ENCODE data around the gene SCTR. TPM values are rescaled to one million over a fixed set of nuclear protein-coding genes. Genes with fewer than 3 reads are reported as not detected.

SCTR gene
- total and polyA plus RNA-seq, 3 donors from 2014 or later: 1.1 to 6.6 (median 2.0) TPM

DNA sequence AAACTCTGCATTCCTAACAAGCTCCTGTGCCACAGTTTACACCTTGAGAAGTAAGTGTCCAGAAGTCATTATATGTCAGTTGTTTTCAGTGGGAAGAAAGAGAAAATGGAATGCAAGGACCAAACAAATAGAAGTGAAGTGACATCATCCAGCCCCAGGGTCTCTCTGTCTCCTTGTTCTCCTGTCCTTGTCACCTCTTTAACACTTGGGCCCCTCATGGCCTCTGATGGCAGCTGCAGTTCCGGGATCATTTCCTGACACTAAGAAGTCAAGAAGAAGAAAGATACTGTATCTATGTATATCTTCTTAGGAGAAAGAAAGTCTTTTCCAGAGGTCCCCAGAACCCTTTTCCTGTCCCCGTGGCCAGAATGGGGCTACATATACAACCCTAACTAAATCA, 17.2 kb upstream of the SCTR start:
- 72 to 86% methylated on average over 2 of the region's 2 CpGs for WGBS, 2 donors
- TF ChIP-seq, protein P1, sequence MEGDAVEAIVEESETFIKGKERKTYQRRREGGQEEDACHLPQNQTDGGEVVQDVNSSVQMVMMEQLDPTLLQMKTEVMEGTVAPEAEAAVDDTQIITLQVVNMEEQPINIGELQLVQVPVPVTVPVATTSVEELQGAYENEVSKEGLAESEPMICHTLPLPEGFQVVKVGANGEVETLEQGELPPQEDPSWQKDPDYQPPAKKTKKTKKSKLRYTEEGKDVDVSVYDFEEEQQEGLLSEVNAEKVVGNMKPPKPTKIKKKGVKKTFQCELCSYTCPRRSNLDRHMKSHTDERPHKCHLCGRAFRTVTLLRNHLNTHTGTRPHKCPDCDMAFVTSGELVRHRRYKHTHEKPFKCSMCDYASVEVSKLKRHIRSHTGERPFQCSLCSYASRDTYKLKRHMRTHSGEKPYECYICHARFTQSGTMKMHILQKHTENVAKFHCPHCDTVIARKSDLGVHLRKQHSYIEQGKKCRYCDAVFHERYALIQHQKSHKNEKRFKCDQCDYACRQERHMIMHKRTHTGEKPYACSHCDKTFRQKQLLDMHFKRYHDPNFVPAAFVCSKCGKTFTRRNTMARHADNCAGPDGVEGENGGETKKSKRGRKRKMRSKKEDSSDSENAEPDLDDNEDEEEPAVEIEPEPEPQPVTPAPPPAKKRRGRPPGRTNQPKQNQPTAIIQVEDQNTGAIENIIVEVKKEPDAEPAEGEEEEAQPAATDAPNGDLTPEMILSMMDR (IDR thresholded peaks at IDR 0.05): no peak
- TF ChIP-seq POLR2A (IDR thresholded peaks at IDR 0.05): no peak
- no peaks in the 10 kb centered on the region for H3K27me3 ChIP-seq
- H3K9me3 ChIP-seq: no peaks in the 10 kb centered on the region
- no peak overlapping the region for H3K27ac ChIP-seq
- H3K4me1 ChIP-seq: peaks cover 4% of the 10 kb centered on the region
- H3K4me3 ChIP-seq: no peak overlapping the region
- no peak for DNase-seq
- intact Hi-C loops (cut with DNase I; ENCODE audit: low total_unique reads): no loop called here
- H3K36me3 ChIP-seq (ENCODE audit: low read depth, missing control alignments): no peaks in the 10 kb centered on the region

DNA sequence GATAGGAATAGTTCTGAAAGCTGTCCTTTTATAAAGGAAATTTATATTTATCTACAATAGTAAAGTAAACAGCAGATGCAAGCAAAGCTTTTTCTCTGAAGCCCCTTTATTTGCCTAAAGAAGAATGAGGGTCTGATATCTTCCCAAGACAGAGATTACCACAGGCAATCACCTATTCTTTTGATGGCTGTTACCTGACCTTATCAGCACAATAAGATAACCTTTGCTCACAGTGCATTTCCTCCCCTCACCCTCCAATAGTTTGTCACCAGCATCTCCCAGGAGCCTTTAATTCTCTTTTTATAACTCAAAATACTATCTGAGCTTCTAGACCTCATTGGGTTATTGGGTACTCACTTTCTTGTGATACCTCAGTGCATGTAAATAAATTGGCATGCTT, 13.5 kb upstream of the SCTR start:
- H3K4me1 ChIP-seq: no peaks in the 10 kb centered on the region
- TF ChIP-seq, protein P1 (IDR thresholded peaks at IDR 0.05): no peak
- TF ChIP-seq POLR2A (IDR thresholded peaks at IDR 0.05): no peak
- H3K36me3 ChIP-seq (ENCODE audit: low read depth, missing control alignments): no peaks in the 10 kb centered on the region
- no peak overlapping the region for H3K4me3 ChIP-seq
- no peak overlapping the region for H3K27ac ChIP-seq
- H3K27me3 ChIP-seq: no peaks in the 10 kb centered on the region
- DNase-seq: no peak
- intact Hi-C loops (cut with DNase I; ENCODE audit: low total_unique reads): no loop called here
- H3K9me3 ChIP-seq: no peaks in the 10 kb centered on the region

DNA sequence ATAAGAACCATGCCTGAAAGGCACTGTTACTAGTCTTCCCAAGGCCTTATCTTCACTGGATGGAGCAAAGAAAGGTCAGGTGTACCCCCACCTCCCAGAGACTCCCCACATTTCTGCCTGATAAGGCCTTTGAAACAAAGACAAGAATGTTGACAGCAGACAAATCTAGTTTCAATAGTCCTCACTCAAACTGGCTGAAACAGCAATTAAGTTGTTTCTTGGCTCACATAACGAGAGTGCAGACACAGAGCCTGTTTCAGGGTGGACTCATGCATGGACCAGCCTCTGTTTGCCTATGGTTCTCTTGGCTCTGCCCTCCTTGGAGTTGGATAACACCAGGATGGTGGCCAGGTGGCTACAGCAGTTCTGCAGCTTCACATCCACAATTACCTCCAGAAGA, 12.4 kb upstream of the SCTR start:
- Histone ChIP-seq H3K9me3 (no peaks in the 10 kb centered on the region), H3K27ac (no peak overlapping the region), H3K27me3 (no peaks in the 10 kb centered on the region), H3K36me3 (ENCODE audit: low read depth, missing control alignments) (no peaks in the 10 kb centered on the region), H3K4me3 (no peak overlapping the region), H3K4me1 (no peaks in the 10 kb centered on the region)
- no peak for DNase-seq
- intact Hi-C loops (cut with DNase I; ENCODE audit: low total_unique reads): no loop called here
- TF ChIP-seq POLR2A (IDR thresholded peaks at IDR 0.05): no peak
- TF ChIP-seq, protein P1 (IDR thresholded peaks at IDR 0.05): no peak
- WGBS, 2 donors: 48 to 57% methylated on average over 1 of the region's 1 CpG

DNA sequence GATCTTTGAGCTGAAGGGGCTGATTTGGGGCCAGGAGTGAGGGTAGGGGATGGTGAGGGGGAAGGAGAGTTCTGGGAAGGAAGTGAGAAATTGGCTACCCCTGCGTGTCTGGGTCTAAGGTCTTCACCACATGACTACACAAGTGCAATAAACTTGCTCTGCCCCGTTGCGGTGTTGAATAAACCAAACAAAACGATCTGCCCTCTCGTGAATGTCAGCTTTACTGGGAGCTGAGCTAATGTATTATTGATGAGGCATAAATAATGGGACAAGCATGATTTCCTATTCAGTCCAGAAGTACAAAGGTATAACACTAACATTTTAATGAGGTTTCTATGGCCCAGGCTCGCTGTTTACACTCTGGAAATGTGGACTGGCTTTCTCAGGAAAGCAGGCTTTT, 11.9 kb upstream of the SCTR start:
- Histone ChIP-seq H3K4me3 (no peak overlapping the region), H3K27ac (no peak overlapping the region), H3K27me3 (no peaks in the 10 kb centered on the region), H3K36me3 (ENCODE audit: low read depth, missing control alignments) (no peaks in the 10 kb centered on the region), H3K9me3 (no peaks in the 10 kb centered on the region), H3K4me1 (no peaks in the 10 kb centered on the region)
- intact Hi-C loops (cut with DNase I; ENCODE audit: low total_unique reads): no loop called here
- 64 to 65% methylated on average over 6 of the region's 6 CpGs for WGBS, 2 donors
- no peak for TF ChIP-seq POLR2A (IDR thresholded peaks at IDR 0.05)
- TF ChIP-seq, protein P1 (IDR thresholded peaks at IDR 0.05): no peak
- no peak for DNase-seq

DNA sequence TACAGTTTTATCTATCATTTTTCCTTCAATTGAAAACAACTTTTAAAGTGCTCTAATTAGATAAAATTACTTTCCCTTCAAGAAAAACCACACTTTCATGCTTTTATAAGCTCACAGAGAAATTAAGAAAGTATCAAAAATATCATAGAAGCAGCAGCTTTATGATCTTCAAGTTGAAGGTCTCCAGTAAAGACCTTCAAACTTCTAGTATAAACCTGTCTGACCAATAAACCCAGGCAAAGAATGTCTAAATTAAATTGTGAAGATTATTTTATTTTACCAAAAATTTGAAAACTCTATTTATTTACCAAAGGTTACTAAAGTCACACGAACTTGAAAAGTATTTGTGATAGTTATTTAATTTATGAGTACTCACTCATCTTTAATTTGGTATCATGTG, 9.3 kb upstream of the SCTR start:
- WGBS, 2 donors: 82 to 84% methylated on average over 1 of the region's 1 CpG
- H3K4me1 ChIP-seq: no peaks in the 10 kb centered on the region

More for the DNA sequence above, 9.3 kb upstream of the SCTR start:
- H3K36me3 ChIP-seq (ENCODE audit: low read depth, missing control alignments): no peaks in the 10 kb centered on the region
- H3K27ac ChIP-seq: no peak overlapping the region
- TF ChIP-seq POLR2A (IDR thresholded peaks at IDR 0.05): no peak
- TF ChIP-seq, protein P1 (IDR thresholded peaks at IDR 0.05): no peak
- no peak overlapping the region for H3K4me3 ChIP-seq
- DNase-seq: no peak
- H3K9me3 ChIP-seq: no peaks in the 10 kb centered on the region
- intact Hi-C loops (cut with DNase I; ENCODE audit: low total_unique reads): no loop called here
- no peaks in the 10 kb centered on the region for H3K27me3 ChIP-seq
